OCI-M2 (cell line): ENCODE results near the gene RASGRF1.
"Not testable (repeated sequence)": the region's sequence is repeated elsewhere in the genome, so short reads cannot be mapped to it uniquely, and the experiment has no call there.

ENCODE experiments used
- DNase-seq: peaks from one replicate; lab custom pipeline; 2025; ENCODE audit not compliant: unreplicated experiment; lab: John Stamatoyannopoulos, UW

RASGRF1 gene

GRCh38 chr15:79016527-79017170, 73.9 kb downstream of the RASGRF1 start:
- no peak for DNase-seq

DNA sequence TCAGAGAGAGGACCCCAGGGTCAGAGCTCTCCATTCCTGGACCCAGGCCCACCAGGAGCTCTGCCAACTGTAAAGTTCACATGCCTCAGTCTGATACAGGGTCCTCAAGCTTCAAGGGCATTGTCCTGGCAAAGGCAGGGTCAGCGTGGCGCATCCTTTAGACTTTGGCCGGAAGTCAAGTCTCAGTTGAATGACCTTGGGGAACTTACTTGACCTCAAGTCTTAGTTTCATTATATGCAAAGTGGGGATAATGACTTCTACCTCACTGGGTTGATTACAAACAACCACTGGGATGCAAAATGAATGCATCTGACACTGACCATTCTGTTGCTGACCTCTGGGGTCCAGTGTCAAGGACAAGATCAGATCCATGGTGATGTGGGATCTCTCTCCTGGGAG, 75.2 kb downstream of the RASGRF1 start:
- DNase-seq: no peak

DNA sequence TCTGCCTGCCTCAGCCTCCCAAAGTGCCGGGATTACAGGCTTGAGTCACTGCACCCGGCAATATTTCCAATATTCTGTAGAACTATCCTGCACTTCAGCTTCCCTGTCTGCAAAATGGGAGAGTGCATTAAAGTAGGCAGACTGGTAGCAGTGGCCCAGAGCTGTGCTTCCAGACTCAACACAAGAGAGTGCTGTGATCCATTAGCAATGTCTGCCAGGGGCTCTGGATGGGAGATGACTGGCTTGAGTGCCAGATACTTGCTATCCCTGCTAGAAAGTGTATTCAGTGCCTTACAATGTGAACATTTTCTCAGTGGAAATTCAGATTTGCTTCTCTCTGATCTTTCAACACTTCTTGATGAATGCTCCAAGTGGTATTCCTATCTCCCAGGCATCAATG, 80.3 kb downstream of the RASGRF1 start:
- DNase-seq: no peak

DNA sequence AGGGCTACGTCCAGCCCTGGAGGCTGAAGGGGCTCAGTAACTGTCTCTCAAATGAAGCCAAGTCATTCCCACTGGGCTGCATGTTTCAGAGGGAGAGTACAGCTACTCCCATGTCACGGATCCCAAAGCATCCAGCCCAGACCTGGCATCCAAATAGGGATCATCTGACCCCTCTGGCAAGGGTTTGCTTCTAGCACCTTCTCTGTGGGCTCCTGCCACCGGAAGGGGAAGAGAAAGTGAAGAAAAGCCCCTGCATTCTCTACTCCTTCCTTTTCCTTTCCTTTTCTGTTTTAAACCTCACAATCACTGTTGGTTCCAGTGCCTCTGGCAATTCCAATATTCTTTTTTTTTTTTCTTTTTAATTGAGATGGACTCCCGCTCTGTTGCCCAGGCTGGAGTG, 81.2 kb downstream of the RASGRF1 start:
- no peak for DNase-seq

- DNase-seq: no peak
Observed at GRCh38 chr15:79008659-79009058, 81.9 kb downstream of the RASGRF1 start.

DNA sequence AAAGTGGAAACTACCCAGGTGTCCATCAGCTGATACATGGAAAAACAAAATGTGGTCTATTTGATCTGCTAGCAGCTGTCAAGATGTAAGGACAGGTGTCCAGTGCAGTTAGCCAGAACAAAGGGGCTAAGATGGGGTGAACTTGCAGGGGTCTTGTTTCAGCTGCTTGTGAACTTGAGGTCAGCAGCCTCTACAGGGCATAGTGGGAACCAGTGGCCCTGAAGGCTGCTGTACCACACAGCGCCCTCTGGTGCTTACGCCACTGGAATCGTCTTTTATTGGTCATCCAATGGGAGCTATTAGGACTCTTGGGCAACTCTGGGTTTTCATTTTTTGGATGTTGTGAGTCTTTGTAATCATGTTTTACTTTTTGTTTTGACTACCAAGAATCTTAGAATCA, 83.5 kb downstream of the RASGRF1 start:
- no peak for DNase-seq

GRCh38 chr15:79006071-79006470, 84.5 kb downstream of the RASGRF1 start:
- no peak for DNase-seq

GRCh38 chr15:79004336-79004735, 86.2 kb downstream of the RASGRF1 start:
- no peak for DNase-seq

- DNase-seq: no peak
Observed at GRCh38 chr15:79003896-79004295, 86.7 kb downstream of the RASGRF1 start.

GRCh38 chr15:79003301-79003700, 87.3 kb downstream of the RASGRF1 start:
- DNase-seq: no peak

DNA sequence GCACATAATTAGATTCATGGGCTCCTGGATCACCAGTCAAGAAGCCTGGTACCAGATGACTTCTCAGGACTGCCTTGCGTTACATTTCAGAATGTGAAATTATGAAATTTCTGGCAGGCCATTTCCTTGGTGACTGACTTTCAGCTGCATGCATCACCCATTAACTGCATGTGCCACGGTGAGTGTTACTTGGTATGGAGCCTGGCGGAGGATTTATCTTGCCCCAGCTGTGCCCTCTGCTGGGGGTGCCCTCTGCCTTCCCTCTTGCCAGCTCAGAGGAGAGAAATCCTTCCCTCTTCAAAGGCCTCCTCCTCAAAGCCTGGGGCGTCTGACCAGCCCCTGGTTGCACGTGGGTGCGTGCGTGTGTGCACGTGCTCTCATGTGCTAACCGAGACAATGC, 88.0 kb downstream of the RASGRF1 start:
- no peak for DNase-seq

- DNase-seq: no peak
Observed at GRCh38 chr15:78999636-79000035, 90.9 kb downstream of the RASGRF1 start.

DNA sequence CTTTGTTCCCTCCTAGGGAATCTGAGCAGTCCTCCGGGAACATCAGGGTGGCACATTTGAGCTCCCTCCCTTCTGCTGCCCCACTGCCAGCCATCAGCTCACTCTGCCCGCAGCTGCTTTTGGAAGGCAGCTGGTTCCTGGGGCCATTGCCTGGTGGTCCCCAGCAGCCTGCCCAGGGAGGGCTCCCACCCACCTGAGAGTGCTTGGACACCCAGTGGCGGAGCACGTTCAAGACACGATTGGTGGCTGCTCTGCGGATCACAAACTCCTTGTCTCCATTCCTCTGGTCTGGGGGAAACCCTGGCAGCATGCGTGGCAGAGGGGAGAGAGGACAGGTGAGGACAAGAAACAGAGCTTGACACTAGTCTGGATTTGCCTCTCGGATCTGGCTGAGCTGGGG, 92.1 kb downstream of the RASGRF1 start:
- DNase-seq: no peak

DNA sequence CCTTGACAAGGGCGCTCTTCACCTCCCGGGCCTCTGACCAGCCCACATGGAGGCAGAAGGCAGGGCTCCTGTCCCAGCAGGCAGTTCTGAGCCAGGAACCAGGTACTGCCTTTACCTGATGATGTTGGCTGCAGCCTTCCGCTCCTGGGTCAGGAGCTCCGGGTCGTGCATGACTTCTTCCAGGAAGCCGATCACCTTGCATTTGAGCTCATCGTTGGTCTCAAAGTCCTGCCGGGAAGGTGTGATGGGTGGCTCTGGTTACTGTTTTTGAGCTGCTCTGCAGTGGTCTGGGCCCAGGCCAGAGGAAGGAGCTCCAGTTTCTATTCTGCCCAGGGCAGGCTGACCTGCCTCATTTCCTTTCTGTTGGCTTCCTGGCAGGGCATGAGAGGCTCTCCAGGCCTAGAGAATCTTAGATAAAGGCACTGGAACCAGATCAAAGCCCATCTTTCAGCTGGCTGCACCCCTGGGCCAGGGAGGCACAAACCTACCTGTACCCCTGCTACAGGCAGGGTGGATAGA, 92.5 kb downstream of the RASGRF1 start:
- no peak for DNase-seq

GRCh38 chr15:78996894-78997275, 93.7 kb downstream of the RASGRF1 start:
- DNase-seq: no peak

DNA sequence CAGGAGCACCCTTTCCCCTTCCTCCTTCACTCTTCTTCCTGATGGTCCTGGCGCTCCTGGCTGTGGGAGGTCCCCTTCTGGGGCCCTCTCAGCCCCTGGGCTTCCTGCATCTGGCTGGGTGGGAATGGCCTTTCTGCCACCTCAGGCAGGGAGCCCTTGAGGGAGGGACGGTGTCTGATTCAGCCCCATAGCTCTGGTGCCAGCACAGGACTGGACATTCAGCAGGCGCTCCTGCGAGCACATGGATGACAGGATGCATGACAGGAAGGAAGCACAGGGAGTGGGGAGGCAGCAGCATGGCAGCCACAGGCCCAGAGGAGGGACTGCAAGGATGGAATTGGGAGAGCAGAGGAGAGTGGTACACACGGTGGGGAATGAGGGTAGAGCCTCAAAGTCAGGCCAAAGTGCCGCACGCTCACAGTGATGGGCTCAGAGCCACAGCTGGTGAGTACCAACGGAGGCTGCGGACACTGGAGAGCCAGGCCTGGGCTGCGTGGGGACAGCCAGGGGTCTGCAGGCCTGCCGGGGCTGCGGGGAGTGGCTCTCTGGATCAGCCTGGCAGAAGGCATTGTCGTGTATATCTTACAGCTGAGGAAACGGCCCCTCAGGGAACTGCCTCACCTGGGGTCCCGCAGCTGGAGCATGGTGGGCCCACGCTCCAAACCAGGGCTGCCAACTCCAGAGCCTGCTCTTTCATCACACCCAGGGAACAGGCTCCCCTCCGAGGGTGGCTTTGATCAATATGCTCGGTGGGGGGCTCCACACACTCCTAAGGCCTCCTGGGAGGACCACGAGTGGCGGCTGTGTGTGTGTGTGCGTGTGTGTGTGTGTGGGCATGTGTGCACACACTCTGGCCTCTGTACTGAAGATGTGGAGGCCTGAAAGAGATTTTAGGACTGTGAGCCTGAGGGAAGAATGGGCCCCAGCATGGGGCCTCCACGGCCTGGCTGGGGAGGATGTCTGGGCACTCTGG, 94.4 kb downstream of the RASGRF1 start:
- no peak for DNase-seq

GRCh38 chr15:78995161-78995560, 95.4 kb downstream of the RASGRF1 start:
- not testable (repeated sequence) for DNase-seq

- DNase-seq: no peak
Observed at GRCh38 chr15:78993931-78994530, 96.5 kb downstream of the RASGRF1 start.

DNA sequence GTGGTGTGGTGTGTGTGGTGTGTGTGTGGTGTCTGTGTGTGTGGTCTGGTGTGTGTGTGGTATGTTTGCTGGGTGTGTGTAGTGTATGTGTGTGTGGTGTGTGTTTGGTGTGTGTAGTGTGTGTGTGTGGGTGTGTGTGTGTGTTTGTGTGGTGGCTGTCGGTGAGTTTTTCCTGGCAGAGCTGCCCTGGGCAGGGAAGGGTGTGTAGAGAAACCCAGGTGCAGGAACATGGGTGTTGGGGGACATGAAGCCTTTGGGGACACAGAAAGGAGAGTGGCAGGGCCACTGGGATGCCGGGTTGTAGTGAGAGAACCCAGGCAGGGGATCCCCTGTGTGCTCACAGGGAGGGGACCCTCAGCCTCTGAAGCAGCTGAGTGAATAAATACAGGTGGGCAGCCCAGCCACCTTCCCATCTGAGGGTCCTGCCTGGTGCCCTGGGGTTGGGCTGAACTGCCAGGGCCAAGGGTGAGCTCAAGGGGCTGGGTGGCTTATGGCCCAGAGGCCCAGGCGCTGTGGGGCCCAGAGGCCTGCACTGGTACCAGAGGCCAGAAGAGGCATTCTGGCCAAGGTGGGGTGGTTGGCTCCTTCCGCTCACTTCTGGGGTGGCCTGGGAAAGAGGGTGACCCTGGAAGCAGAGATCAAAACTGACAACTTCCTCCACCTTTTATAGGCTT, 97.2 kb downstream of the RASGRF1 start:
- no peak for DNase-seq

DNA sequence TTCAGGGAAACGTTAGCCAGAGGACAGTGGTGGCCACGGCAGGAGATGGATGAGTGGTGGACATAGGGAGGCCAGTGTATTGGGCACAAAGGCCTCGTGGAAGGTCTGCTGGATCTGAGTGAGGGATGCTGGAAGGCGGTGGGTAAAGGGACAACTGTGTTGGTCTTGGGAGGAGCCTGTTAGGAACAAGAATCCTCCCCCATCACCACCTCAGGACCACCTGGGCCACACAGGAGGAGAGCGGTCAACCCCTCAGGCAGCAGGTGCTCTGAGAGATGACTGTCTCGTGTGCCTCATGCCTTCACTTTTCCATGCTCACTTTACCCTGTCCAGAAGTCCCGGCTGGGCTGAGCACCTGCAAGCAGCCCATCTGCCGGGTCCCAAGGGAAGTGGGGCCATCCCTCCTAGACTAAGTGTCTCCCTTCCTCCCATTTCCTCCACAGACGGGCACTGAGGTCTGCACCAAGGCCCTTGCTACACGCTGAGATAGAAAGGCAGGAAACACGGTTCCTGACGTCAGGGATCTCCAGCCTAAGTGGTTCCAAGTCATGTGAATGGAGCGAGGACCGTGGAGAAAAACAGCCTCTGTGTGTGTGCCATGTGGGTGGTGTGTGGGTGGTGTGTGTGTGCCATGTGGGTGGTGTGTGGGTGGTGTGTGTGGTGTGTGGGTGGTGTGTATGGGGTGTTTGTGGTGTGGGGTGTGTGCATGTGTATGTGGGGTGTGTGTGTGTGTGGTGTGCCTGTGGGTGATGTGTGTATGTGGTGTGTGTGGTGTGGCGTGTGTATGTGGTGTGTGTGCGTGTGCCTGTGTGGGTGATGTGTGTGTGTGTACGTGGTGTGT, 97.9 kb downstream of the RASGRF1 start:
- no peak for DNase-seq
